Right renal pelvis (tissue), 4 donors: ENCODE data around the gene GPR149. TPM values are rescaled to one million over a fixed set of nuclear protein-coding genes. Genes with fewer than 3 reads are reported as not detected.

Experiments used
- polyA plus RNA-seq, 4 donors: library from polyadenylated mRNA; unstranded; fragments of 120-200 nt; gene quantifications; one replicate each; pipeline ENCODE4 v1.2.1, GENCODE V29; 2013; ENCODE audit not compliant: insufficient read length in 4 of 4

Gene GPR149
- polyA plus RNA-seq, 4 donors = not detected

Other genes starting within 250 kb of the GPR149 start
- gene DHX36, start 105.7 kb downstream of the GPR149 start, polyA plus RNA-seq = 10 to 100 TPM; 67.7 to 88.6 (median 75.4) TPM